GM23248 (cell line): ENCODE results near the gene SMPDL3A. TPM values are rescaled to one million over a fixed set of nuclear protein-coding genes. Genes with fewer than 3 reads are reported as not detected.
"Not testable (repeated sequence)": the region's sequence is repeated elsewhere in the genome, so short reads cannot be mapped to it uniquely, and the experiment has no call there.

ENCODE experiments used
- DNase-seq: peaks from one replicate; pipeline ENCODE4 v3.0.0-alpha.2; 2015
- H2AFZ ChIP-seq: fragments of 200-600 bp; sonication (generic); 2 replicates; pipeline ENCODE4 v1.6.1; 2016; ENCODE audit warnings: antibody characterized with exemption
- H3F3A ChIP-seq: fragments of 200-600 bp; sonication (generic); 2 replicates; pipeline ENCODE4 v1.6.1; 2016; ENCODE audit warnings: mild to moderate bottlenecking, antibody characterized with exemption, mixed run types; ENCODE audit not compliant: insufficient read depth
- H3K27ac ChIP-seq: fragments of 200-600 bp; sonication (generic); 2 replicates; pipeline ENCODE4 v1.5.1; 2016; ENCODE audit warnings: mild to moderate bottlenecking
- H3K27me3 ChIP-seq: fragments of 200-600 bp; sonication (generic); replicated peaks from 2 replicates; pipeline ENCODE4 v1.6.1; 2016; ENCODE audit warnings: mild to moderate bottlenecking; ENCODE audit not compliant: insufficient read depth
- H3K36me3 ChIP-seq: fragments of 200-600 bp; sonication (generic); 2 replicates; pipeline ENCODE4 v1.6.1; 2016; ENCODE audit warnings: low read depth, mild to moderate bottlenecking
- H3K4me1 ChIP-seq: fragments of 200-600 bp; sonication (generic); 2 replicates; pipeline ENCODE4 v1.6.1; 2016; ENCODE audit warnings: mild to moderate bottlenecking; ENCODE audit not compliant: insufficient read depth
- H3K4me2 ChIP-seq: fragments of 200-600 bp; sonication (generic); one replicate; pipeline ENCODE4 v1.6.1; 2016; ENCODE audit warnings: mild to moderate bottlenecking; ENCODE audit not compliant: unreplicated experiment
- H3K4me3 ChIP-seq: fragments of 200-600 bp; sonication (generic); 2 replicates; pipeline ENCODE4 v1.5.1; 2016; ENCODE audit warnings: mild to moderate bottlenecking
- H3K79me2 ChIP-seq: fragments of 200-600 bp; sonication (generic); 2 replicates; pipeline ENCODE4 v1.6.1; 2016; ENCODE audit warnings: mild to moderate bottlenecking; ENCODE audit not compliant: insufficient read depth
- H3K9ac ChIP-seq: fragments of 200-600 bp; sonication (generic); 2 replicates; pipeline ENCODE4 v1.6.1; 2016; ENCODE audit warnings: mild to moderate bottlenecking
- H3K9me2 ChIP-seq: fragments of 200-600 bp; sonication (generic); 2 replicates; pipeline ENCODE4 v1.6.1; 2016; ENCODE audit warnings: mixed run types, mild to moderate bottlenecking, moderate library complexity; ENCODE audit not compliant: insufficient read depth
- H3K9me3 ChIP-seq: fragments of 200-600 bp; sonication (generic); one replicate; pipeline ENCODE4 v1.6.1; 2017; ENCODE audit warnings: low read depth
- H4K20me1 ChIP-seq: fragments of 200-600 bp; sonication (generic); 2 replicates; pipeline ENCODE4 v1.6.0; 2016; ENCODE audit not compliant: insufficient read depth
- EZH2 ChIP-seq: fragments of 200-600 bp; sonication (generic); IDR thresholded peaks from 2 replicates; pipeline ENCODE4 v1.6.1; 2018; ENCODE audit warnings: antibody characterized with exemption, mild to moderate bottlenecking; ENCODE audit not compliant: insufficient read depth, poor library complexity, severe bottlenecking
- EZH2phosphoT487 ChIP-seq: fragments of 200-600 bp; sonication (generic); IDR thresholded peaks from 2 replicates; pipeline ENCODE4 v1.6.1; 2018; ENCODE audit warnings: antibody characterized with exemption, moderate library complexity, mild to moderate bottlenecking, low read depth; ENCODE audit not compliant: insufficient read depth
- WGBS, 2 experiments: methylation state at CpG; one replicate each; pipeline ENCODE4 v1.1.6; 2015 to 2017; ENCODE audit warnings: low lambda C conversion rate in 2 of 2, low coverage in 1 of 2; ENCODE audit errors: missing lambda C conversion rate in 2 of 2; 5-methylcytosine and 5-hydroxymethylcytosine counted together
- in situ Hi-C: fragments of 300-500 bp; cut with MboI; formaldehyde crosslinking; loops from 2 replicates; pipeline ENCODE4 v1.15.0; 2020
- polyA plus RNA-seq: library from polyadenylated mRNA; unstranded; fragments of >200 nt; fragmentation: Nextera tagmentation; extraction: Ambion mirVana; gene quantifications from 2 replicates; pipeline ENCODE4 v1.2.1, GENCODE V29; 2016
- total RNA-seq: library from RNA; depleted of rRNA; stranded (reverse); fragments of >200 nt; shearing (Covaris generic); gene quantifications from 2 replicates; pipeline ENCODE4 v1.2.3, GENCODE V29; 2014; rRNA removed

SMPDL3A gene
- total RNA-seq, result 10.8 and 13.4 TPM in 2 replicates
- 14.3 and 15.4 TPM in 2 replicates for polyA plus RNA-seq

DNA sequence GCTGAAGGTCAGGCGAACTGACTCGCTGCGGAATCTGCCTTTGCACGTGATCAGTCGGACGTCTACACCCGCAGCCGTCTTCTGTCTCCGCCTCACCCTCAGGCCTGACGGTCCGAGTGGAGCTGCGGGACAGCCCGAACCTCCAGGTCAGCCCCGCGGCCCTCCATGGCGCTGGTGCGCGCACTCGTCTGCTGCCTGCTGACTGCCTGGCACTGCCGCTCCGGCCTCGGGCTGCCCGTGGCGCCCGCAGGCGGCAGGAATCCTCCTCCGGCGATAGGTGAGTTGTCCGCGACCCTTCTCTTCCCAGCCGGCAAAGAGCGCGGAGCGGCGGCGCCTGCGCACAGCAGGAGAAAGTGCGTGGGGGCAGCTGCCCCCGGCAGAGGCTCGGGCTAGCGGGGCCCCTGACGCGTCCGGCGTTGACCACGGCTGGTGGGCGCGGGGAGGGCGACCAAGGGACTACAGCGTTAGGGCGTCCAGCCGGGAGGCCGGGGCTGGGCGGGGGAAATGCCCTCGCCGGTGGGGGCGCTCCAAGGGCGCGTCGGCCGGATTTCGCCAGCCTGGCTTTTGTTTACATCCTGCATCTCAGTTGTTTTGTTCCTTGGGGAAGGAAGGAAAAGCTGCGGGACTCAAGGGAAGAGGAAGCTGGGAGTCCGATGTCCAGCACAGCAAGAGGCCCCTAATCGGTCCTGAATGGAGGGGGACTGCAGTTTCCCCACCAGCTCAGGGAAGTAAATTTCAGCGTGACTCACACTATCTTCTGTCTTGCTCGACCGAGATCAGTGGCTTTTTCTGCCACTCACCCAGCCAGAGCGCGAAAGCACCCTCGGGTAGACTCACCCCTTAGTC is at the start of gene SMPDL3A:
Gene SMPDL3A (plus strand): TSS at position 77 of the 846 bp plus-strand sequence. CDS start 89 bp downstream, at position 166.
- Histone ChIP-seq H3K79me2 (peaks cover 20% of the 10 kb centered on the region; the same call in 1 of the 2 replicates), H2AFZ (peak within 1 kb of the TSS; percentile 80), H3F3A (peaks cover 26% of the 10 kb centered on the region; the same call in 1 of the 2 replicates), H3K9ac (peak within 1 kb of the TSS; percentile 83), H3K9me2 (no peaks in the 10 kb centered on the region; the same call in 1 of the 2 replicates), H3K4me1 (peaks cover 10% of the 10 kb centered on the region; the same call in 1 of the 2 replicates), H3K9me3 (no peaks in the 10 kb centered on the region), H4K20me1 (no peaks in the 10 kb centered on the region), H3K4me3 (peak within 1 kb of the TSS; percentile 75), H3K27me3 (no peaks in the 10 kb centered on the region), H3K4me2 (peak within 1 kb of the TSS; percentile 95), H3K36me3 (no peaks in the 10 kb centered on the region), H3K27ac (peak within 1 kb of the TSS; percentile 74)
- in situ Hi-C loops, result no loop called here
- no peak for TF ChIP-seq EZH2
- 1 to 2% methylated on average over 61 to 66 of the region's 71 CpGs for WGBS, 2 experiments
- peak; percentile 84 for DNase-seq

GRCh38 chr6:122740091-122740490 is 49.0 kb upstream of the SMPDL3A start:
- no peaks in the 10 kb centered on the region for H3K36me3 ChIP-seq
- no peaks in the 10 kb centered on the region for H3K9me3 ChIP-seq
- no peaks in the 10 kb centered on the region for H3F3A ChIP-seq
- TF ChIP-seq EZH2phosphoT487 (no peak), EZH2 (no peak)
- no peak overlapping the region for H3K4me3 ChIP-seq
- H3K27ac ChIP-seq, result no peak overlapping the region
- 82 to 90% methylated on average over 2 of the region's 2 CpGs for WGBS, 2 experiments
- H3K79me2 ChIP-seq, result no peaks in the 10 kb centered on the region
- no peak overlapping the region for H2AFZ ChIP-seq
- in situ Hi-C loops, result loop anchor here (10.0 kb wide), 1 partner anchor 575 kb away; no protein-coding TSS in a partner anchor
- H3K9me2 ChIP-seq, result no peaks in the 10 kb centered on the region
- no peak overlapping the region for H3K9ac ChIP-seq
- no peak overlapping the region for H3K4me2 ChIP-seq
- DNase-seq, result no peak
- H4K20me1 ChIP-seq, result no peaks in the 10 kb centered on the region
- H3K27me3 ChIP-seq, result peaks cover 6% of the 10 kb centered on the region; the same call in 1 of the 2 replicates
- no peaks in the 10 kb centered on the region for H3K4me1 ChIP-seq

GRCh38 chr6:122740936-122741335 is 48.1 kb upstream of the SMPDL3A start:
- H3K9ac ChIP-seq, result no peak overlapping the region
- H2AFZ ChIP-seq, result no peak overlapping the region
- no peaks in the 10 kb centered on the region for H3K27me3 ChIP-seq
- TF ChIP-seq EZH2, result no peak
- TF ChIP-seq EZH2phosphoT487, result no peak
- no peak overlapping the region for H3K4me2 ChIP-seq
- no peaks in the 10 kb centered on the region for H3F3A ChIP-seq
- DNase-seq, result no peak
- in situ Hi-C loops, result loop anchor here (10.0 kb wide), 1 partner anchor 574 kb away; no protein-coding TSS in a partner anchor
- H3K9me3 ChIP-seq, result no peaks in the 10 kb centered on the region
- H3K4me1 ChIP-seq, result no peaks in the 10 kb centered on the region
- H3K36me3 ChIP-seq, result no peaks in the 10 kb centered on the region
- no peak overlapping the region for H3K4me3 ChIP-seq
- no peak overlapping the region for H3K27ac ChIP-seq
- H3K79me2 ChIP-seq, result no peaks in the 10 kb centered on the region
- H3K9me2 ChIP-seq, result no peaks in the 10 kb centered on the region
- no peaks in the 10 kb centered on the region for H4K20me1 ChIP-seq
- WGBS, 2 experiments, result 68 to 73% methylated on average over 2 of the region's 2 CpGs

- H3K4me3 ChIP-seq, H2AFZ ChIP-seq, H3F3A ChIP-seq, H3K9ac ChIP-seq, H3K4me2 ChIP-seq, H3K36me3 ChIP-seq, H3K27me3 ChIP-seq, H3K79me2 ChIP-seq, H3K9me2 ChIP-seq, H3K4me1 ChIP-seq, H3K9me3 ChIP-seq, H3K27ac ChIP-seq, H4K20me1 ChIP-seq: not testable (repeated sequence)
- in situ Hi-C loops, result loop anchor here (10.0 kb wide), 1 partner anchor 571 kb away; no protein-coding TSS in a partner anchor
- 22 to 30% methylated on average over 8 of the region's 8 CpGs for WGBS, 2 experiments
- peak; percentile 37 for DNase-seq
Observed at GRCh38 chr6:122744247-122744646, 44.8 kb upstream of the SMPDL3A start.

- DNase-seq, H3K4me3 ChIP-seq, H3K36me3 ChIP-seq, H3K4me1 ChIP-seq, H4K20me1 ChIP-seq, H3K9me3 ChIP-seq, H3K27ac ChIP-seq, H3K4me2 ChIP-seq, H3K9ac ChIP-seq, H3K9me2 ChIP-seq, H2AFZ ChIP-seq, H3F3A ChIP-seq, H3K27me3 ChIP-seq, H3K79me2 ChIP-seq: not testable (repeated sequence)
- WGBS, 2 experiments, result 74 to 80% methylated on average over 3 of the region's 3 CpGs
- in situ Hi-C loops, result loop anchor here (10.0 kb wide), 1 partner anchor 570 kb away; no protein-coding TSS in a partner anchor
Observed at GRCh38 chr6:122744856-122745255, 44.2 kb upstream of the SMPDL3A start.
